ENCODE measurements around the gene WWC1. TPM values are rescaled to one million over a fixed set of nuclear protein-coding genes. Genes with fewer than 3 reads are reported as not detected.

WWC1 gene
- total and polyA plus RNA-seq, 9 donors = 0.46 to 5.7 (median 0.93) TPM

- no peak overlapping the region for H3K27ac ChIP-seq (ENCODE audit: low read length)
- H3K4me1 ChIP-seq (ENCODE audit: control insufficient read depth, insufficient read depth, low read length) = no peaks in the 10 kb centered on the region
- WGBS (ENCODE audit: insufficient coverage) = 56% methylated on average over 2 of the region's 3 CpGs
- H3K36me3 ChIP-seq (ENCODE audit: control insufficient read depth, insufficient read depth, low read length) = no peaks in the 10 kb centered on the region
- no peaks in the 10 kb centered on the region for H3K9me3 ChIP-seq (replicated peaks; ENCODE audit: control insufficient read depth, low read depth, low read length)
- DNase-seq = no peak
- no peak overlapping the region for H3K4me3 ChIP-seq (ENCODE audit: low read length)
- H3K27me3 ChIP-seq (ENCODE audit: control insufficient read depth, insufficient read depth, low read length) = no peaks in the 10 kb centered on the region
Observed at GRCh38 chr5:168360521-168361285, 69.3 kb downstream of the WWC1 start.

- no CpG with 5 or more reads among the region's 3 CpGs for WGBS (ENCODE audit: insufficient coverage)
- Histone ChIP-seq H3K4me3 (ENCODE audit: low read length) (no peak overlapping the region), H3K9me3 (replicated peaks; ENCODE audit: control insufficient read depth, low read depth, low read length) (no peaks in the 10 kb centered on the region), H3K27ac (ENCODE audit: low read length) (no peak overlapping the region), H3K27me3 (ENCODE audit: control insufficient read depth, insufficient read depth, low read length) (no peaks in the 10 kb centered on the region), H3K36me3 (ENCODE audit: control insufficient read depth, insufficient read depth, low read length) (no peaks in the 10 kb centered on the region), H3K4me1 (ENCODE audit: control insufficient read depth, insufficient read depth, low read length) (no peaks in the 10 kb centered on the region)
- DNase-seq = no peak
Observed at GRCh38 chr5:168362097-168362885, 70.8 kb downstream of the WWC1 start.

GRCh38 chr5:168364151-168364661, 72.8 kb downstream of the WWC1 start:
- H3K27me3 ChIP-seq (ENCODE audit: control insufficient read depth, insufficient read depth, low read length) = no peaks in the 10 kb centered on the region
- H3K36me3 ChIP-seq (ENCODE audit: control insufficient read depth, insufficient read depth, low read length) = no peaks in the 10 kb centered on the region
- no peaks in the 10 kb centered on the region for H3K9me3 ChIP-seq (replicated peaks; ENCODE audit: control insufficient read depth, low read depth, low read length)
- H3K4me3 ChIP-seq (ENCODE audit: low read length) = no peak overlapping the region
- 92% methylated on average over 3 of the region's 11 CpGs for WGBS (ENCODE audit: insufficient coverage)
- no peak for DNase-seq
- H3K4me1 ChIP-seq (ENCODE audit: control insufficient read depth, insufficient read depth, low read length) = no peaks in the 10 kb centered on the region
- H3K27ac ChIP-seq (ENCODE audit: low read length) = no peak overlapping the region

GRCh38 chr5:168364750-168365550, 73.5 kb downstream of the WWC1 start:
- DNase-seq = no peak
- Histone ChIP-seq H3K27ac (ENCODE audit: low read length) (no peak overlapping the region), H3K36me3 (ENCODE audit: control insufficient read depth, insufficient read depth, low read length) (no peaks in the 10 kb centered on the region), H3K9me3 (replicated peaks; ENCODE audit: control insufficient read depth, low read depth, low read length) (no peaks in the 10 kb centered on the region), H3K4me1 (ENCODE audit: control insufficient read depth, insufficient read depth, low read length) (no peaks in the 10 kb centered on the region), H3K4me3 (ENCODE audit: low read length) (no peak overlapping the region), H3K27me3 (ENCODE audit: control insufficient read depth, insufficient read depth, low read length) (no peaks in the 10 kb centered on the region)
- 59% methylated on average over 8 of the region's 12 CpGs for WGBS (ENCODE audit: insufficient coverage)

- Histone ChIP-seq H3K36me3 (ENCODE audit: control insufficient read depth, insufficient read depth, low read length) (no peaks in the 10 kb centered on the region), H3K27me3 (ENCODE audit: control insufficient read depth, insufficient read depth, low read length) (no peaks in the 10 kb centered on the region), H3K4me1 (ENCODE audit: control insufficient read depth, insufficient read depth, low read length) (no peaks in the 10 kb centered on the region), H3K4me3 (ENCODE audit: low read length) (no peak overlapping the region), H3K9me3 (replicated peaks; ENCODE audit: control insufficient read depth, low read depth, low read length) (no peaks in the 10 kb centered on the region), H3K27ac (ENCODE audit: low read length) (no peak overlapping the region)
- WGBS (ENCODE audit: insufficient coverage) = 50% methylated on average over 8 of the region's 10 CpGs
- no peak for DNase-seq
Observed at GRCh38 chr5:168365581-168366081, 74.2 kb downstream of the WWC1 start.

GRCh38 chr5:168366116-168366515, 74.7 kb downstream of the WWC1 start:
- H3K4me3 ChIP-seq (ENCODE audit: low read length) = no peak overlapping the region
- WGBS (ENCODE audit: insufficient coverage) = 69% methylated on average over 2 of the region's 3 CpGs
- no peaks in the 10 kb centered on the region for H3K4me1 ChIP-seq (ENCODE audit: control insufficient read depth, insufficient read depth, low read length)
- no peaks in the 10 kb centered on the region for H3K36me3 ChIP-seq (ENCODE audit: control insufficient read depth, insufficient read depth, low read length)
- DNase-seq = peak; percentile 3
- peaks cover 3% of the 10 kb centered on the region for H3K27me3 ChIP-seq (ENCODE audit: control insufficient read depth, insufficient read depth, low read length)
- no peak overlapping the region for H3K27ac ChIP-seq (ENCODE audit: low read length)
- no peaks in the 10 kb centered on the region for H3K9me3 ChIP-seq (replicated peaks; ENCODE audit: control insufficient read depth, low read depth, low read length)

GRCh38 chr5:168368854-168369253, 77.4 kb downstream of the WWC1 start:
- no peak for DNase-seq
- Histone ChIP-seq H3K4me1 (ENCODE audit: control insufficient read depth, insufficient read depth, low read length) (no peaks in the 10 kb centered on the region), H3K4me3 (ENCODE audit: low read length) (no peak overlapping the region), H3K27me3 (ENCODE audit: control insufficient read depth, insufficient read depth, low read length) (peaks cover 3% of the 10 kb centered on the region), H3K36me3 (ENCODE audit: control insufficient read depth, insufficient read depth, low read length) (no peaks in the 10 kb centered on the region), H3K27ac (ENCODE audit: low read length) (no peak overlapping the region), H3K9me3 (replicated peaks; ENCODE audit: control insufficient read depth, low read depth, low read length) (no peaks in the 10 kb centered on the region)
- no CpG with 5 or more reads among the region's 3 CpGs for WGBS (ENCODE audit: insufficient coverage)

- Histone ChIP-seq H3K27me3 (ENCODE audit: control insufficient read depth, insufficient read depth, low read length) (peaks cover 3% of the 10 kb centered on the region), H3K36me3 (ENCODE audit: control insufficient read depth, insufficient read depth, low read length) (no peaks in the 10 kb centered on the region), H3K9me3 (replicated peaks; ENCODE audit: control insufficient read depth, low read depth, low read length) (no peaks in the 10 kb centered on the region), H3K27ac (ENCODE audit: low read length) (no peak overlapping the region), H3K4me1 (ENCODE audit: control insufficient read depth, insufficient read depth, low read length) (no peaks in the 10 kb centered on the region), H3K4me3 (ENCODE audit: low read length) (no peak overlapping the region)
- WGBS (ENCODE audit: insufficient coverage) = 85% methylated on average over 2 of the region's 4 CpGs
- DNase-seq = no peak
Observed at GRCh38 chr5:168370831-168371230, 79.4 kb downstream of the WWC1 start.

- no peak overlapping the region for H3K4me3 ChIP-seq (ENCODE audit: low read length)
- no peaks in the 10 kb centered on the region for H3K4me1 ChIP-seq (ENCODE audit: control insufficient read depth, insufficient read depth, low read length)
- H3K36me3 ChIP-seq (ENCODE audit: control insufficient read depth, insufficient read depth, low read length) = no peaks in the 10 kb centered on the region
- no peak for DNase-seq
- H3K27ac ChIP-seq (ENCODE audit: low read length) = no peak overlapping the region
- WGBS (ENCODE audit: insufficient coverage) = 90% methylated on average over 1 of the region's 2 CpGs
- H3K27me3 ChIP-seq (ENCODE audit: control insufficient read depth, insufficient read depth, low read length) = peaks cover 3% of the 10 kb centered on the region
- H3K9me3 ChIP-seq (replicated peaks; ENCODE audit: control insufficient read depth, low read depth, low read length) = no peaks in the 10 kb centered on the region
Observed at GRCh38 chr5:168372356-168372946, 81.0 kb downstream of the WWC1 start.

All from muscle of leg (tissue), 11 donors.